Stimulated activated CD8-positive, alpha-beta memory T cell treated with anti-CD3 and anti-CD28 coated beads, Interleukin-15, amount 100 ng/mL, for 48 hours (primary cell): Measurements from ENCODE around the gene PSMD2.

ENCODE experiments used
- DNase-seq, 2 donors: peaks; one replicate each; pipeline ENCODE4 v3.0.0-alpha.2; 2020; ENCODE audit warnings: low read depth in 2 of 2

The PSMD2 gene

DNA sequence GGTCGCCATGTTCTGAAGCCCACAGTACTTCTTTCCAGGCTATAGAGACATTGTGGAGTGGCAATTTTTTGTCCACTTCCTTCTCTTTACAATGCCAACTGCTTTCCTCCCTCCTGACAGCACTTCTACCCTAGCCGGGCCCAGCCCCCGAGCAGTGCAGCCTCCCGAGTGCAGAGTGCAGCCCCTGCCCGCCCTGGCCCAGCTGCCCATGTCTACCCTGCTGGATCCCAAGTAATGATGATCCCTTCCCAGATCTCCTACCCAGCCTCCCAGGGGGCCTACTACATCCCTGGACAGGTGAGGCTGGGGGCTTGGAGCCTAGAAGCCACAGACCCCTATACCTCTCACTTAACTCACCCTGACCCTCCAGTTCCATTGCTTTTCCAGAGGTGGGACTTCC lies 18.2 kb downstream of the PSMD2 start:
- no peak for DNase-seq

DNA sequence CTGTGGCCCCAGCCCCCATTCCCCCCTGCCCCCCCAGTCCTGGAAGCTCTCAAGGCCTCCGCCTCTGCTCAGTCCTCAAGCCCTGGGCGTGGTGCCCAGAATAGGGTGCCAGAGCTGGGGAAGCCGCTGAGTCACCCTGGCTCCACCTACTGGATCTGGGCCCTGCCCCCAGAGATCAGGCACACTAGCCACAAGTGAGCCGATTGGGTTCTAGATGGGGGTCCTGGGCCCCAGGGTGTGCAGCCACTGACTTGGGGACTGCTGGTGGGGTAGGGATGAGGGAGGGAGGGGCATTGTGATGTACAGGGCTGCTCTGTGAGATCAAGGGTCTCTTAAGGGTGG lies 21.0 kb downstream of the PSMD2 start:
- DNase-seq = peak in 1 of 2 donors; percentile 55

DNA sequence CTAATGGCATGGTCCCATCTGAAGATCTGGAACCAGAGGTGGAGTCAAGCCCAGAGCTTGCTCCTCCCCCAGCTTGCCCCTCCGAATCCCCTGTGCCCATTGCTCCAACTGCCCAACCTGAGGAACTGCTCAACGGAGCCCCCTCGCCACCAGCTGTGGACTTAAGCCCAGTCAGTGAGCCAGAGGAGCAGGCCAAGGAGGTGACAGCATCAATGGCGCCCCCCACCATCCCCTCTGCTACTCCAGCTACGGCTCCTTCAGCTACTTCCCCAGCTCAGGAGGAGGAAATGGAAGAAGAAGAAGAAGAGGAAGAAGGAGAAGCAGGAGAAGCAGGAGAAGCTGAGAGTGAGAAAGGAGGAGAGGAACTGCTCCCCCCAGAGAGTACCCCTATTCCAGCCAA lies 22.6 kb downstream of the PSMD2 start:
- DNase-seq = no peak

DNA sequence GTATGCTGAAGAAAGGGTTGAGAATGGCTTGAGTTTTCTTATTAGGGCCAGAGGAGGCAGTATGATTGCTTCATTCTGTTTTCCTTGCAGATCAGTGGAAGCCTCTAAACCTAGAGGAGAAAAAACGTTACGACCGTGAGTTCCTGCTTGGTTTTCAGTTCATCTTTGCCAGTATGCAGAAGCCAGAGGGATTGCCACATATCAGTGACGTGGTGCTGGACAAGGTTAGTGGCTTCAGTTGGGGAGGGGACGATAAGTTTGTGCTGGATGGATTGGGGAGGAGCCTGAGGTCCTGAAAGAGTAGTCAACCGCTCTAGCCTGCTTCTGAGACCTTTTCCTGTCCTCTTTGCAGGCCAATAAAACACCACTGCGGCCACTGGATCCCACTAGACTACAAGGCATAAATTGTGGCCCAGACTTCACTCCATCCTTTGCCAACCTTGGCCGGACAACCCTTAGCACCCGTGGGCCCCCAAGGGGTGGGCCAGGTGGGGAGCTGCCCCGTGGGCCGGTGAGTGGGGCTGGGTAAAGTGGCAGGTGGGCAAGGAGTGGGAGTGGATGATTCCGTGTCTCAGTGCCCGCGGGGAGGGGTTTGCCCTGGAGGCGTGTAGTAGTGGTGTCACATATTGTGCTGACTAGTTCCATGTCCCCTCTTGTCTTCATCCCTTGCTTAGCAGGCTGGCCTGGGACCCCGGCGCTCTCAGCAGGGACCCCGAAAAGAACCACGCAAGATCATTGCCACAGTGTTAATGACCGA lies 23.9 kb downstream of the PSMD2 start:
- DNase-seq = no peak

DNA sequence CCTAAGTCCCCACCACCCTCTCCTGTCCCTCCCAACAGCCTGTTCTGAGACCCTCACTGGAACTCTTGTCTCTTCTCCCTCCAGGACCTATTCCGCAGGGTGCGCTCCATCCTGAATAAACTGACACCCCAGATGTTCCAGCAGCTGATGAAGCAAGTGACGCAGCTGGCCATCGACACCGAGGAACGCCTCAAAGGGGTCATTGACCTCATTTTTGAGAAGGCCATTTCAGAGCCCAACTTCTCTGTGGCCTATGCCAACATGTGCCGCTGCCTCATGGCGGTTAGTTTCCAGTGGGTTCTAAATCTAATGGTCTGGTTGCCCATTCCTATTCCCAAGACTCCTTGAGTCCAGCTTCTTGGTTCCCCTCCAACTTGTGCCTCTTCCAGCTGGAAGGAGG lies 24.7 kb downstream of the PSMD2 start:
- DNase-seq = no peak

DNA sequence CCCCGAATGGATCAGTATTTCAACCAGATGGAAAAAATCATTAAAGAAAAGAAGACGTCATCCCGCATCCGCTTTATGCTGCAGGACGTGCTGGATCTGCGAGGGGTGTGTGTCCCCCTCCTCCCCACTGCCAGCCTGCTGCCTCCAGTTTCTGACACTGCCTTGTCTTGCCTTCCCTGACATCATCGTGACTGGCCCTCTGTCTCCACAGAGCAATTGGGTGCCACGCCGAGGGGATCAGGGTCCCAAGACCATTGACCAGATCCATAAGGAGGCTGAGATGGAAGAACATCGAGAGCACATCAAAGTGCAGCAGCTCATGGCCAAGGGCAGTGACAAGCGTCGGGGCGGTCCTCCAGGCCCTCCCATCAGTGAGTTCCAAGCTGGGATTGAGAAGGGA lies 26.2 kb downstream of the PSMD2 start:
- DNase-seq = no peak

DNA sequence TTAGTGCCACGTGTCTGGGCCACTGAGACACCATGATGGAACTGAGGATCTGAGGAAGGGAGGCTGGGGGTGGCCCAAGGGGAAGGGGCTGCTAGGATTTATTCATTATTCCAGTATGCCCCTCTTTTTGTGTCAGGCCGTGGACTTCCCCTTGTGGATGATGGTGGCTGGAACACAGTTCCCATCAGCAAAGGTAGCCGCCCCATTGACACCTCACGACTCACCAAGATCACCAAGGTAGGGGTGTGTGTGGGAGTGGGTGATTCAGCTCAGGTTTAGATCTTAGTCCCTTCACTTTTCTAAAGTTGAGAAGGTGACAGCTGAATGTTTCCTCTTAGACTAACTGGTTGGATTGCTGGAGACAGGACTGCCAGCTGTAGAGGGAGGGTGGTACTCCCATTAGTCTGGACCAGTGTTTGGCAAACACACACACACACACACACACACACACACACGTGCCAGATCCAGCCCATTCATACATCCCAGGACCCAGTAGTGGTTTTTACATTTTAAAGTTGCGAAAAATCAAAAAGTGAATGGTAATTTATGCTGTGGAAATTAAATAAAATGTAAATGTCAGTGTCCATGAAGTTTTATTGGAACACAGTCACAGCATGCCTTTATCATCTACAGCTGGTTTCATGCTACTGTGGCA lies 26.8 kb downstream of the PSMD2 start:
- no peak for DNase-seq

DNA sequence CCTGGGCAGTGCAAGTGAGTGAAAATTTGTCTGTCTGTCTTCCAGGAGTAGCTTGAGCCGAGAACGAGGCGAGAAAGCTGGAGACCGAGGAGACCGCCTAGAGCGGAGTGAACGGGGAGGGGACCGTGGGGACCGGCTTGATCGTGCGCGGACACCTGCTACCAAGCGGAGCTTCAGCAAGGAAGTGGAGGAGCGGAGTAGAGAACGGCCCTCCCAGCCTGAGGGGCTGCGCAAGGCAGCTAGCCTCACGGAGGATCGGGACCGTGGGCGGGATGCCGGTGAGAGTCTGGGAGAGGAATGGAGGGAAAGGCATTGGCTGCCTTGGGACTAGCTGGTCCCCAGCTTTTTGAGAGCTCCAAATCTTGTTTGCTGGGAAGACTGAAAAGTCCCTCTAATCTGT lies 28.1 kb downstream of the PSMD2 start:
- no peak for DNase-seq

DNA sequence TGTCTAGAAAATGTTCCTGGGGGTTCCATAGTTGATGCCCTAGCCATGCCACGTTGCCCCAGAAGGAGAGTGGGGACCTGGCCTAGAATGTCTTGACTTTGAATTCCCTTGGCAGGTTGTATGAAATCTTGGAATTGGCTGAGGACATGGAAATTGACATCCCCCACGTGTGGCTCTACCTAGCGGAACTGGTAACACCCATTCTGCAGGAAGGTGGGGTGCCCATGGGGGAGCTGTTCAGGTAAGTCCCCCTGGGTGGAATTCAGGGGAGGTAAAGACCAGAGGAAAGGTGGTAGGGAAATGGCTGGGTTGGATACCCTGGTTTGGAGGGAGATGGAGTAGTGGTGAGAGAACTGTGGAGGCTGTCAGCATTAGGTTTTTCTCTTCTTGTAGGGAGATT lies 29.5 kb downstream of the PSMD2 start:
- no peak for DNase-seq

DNA sequence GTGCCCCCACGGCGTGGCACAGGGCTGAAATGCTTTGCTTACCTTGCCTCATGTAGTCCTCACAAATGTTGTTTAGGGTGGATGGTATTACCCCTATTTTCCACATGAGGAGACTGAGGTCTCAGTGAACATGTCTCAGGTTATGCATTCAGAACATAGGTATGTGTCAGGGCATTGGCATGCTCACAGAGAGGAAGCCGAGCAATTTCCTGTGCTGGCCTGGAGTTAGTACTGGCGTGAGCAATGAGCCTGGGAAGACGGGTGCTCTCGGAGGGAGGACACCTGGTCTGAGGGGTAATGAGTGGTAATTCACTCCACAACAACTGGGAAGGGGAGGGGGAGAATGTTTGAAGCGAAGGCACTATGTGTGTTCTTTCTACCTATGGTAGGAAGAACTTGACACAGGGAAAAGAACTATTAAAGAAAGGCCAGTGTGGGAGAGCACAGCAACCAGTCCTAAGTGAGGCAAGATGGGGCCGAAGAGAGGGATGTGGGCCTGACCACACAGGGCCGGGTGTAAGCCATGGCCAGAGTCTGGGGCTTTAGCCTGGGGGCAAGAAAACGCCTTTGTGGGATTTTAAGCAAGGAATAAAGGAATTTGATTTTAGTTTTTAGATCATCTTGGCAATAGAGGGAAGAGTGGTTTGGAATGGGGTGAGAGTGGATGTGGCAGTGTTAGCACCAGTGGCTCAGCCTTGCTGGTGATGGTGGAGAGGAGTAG lies 33.5 kb downstream of the PSMD2 start:
- DNase-seq = no peak

DNA sequence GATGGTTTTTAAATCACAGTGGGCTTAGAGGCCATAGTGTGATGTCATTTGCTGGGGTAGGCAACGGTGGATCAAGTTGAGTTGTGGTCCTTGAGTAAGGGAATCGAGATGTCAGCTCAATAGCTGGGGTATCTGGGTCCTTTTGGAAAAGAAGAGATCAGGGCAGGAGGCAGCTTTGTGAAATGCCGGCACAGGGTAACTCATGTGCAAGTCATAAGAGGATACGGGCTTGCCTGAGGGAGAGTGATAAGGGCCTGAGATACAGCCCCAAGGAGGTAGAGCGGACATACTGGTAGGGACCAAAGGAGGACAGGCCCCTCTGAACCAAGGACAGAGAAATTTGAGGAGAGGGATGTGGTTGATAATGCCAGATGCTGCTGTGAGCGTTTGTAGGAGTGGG lies 34.1 kb downstream of the PSMD2 start:
- DNase-seq = no peak

DNA sequence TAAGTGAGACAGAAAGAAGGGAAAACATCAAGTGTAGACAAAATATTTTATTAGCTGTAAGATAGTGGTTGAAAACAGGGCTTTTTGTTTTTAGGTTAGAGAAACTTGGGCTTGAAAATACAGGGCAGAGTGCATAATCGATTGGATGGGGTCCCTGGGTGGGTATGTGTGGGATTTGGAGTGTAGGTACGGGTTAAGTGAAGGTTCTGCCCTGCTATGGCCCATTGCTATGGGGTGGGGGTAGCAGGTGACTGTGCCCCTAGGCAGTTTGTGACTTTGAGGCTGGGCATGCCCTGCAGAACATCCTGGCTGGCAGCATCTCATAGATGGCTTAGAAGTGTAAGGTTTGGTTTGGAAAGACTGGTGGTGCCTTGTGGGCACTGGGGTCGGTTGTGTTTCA lies 34.7 kb downstream of the PSMD2 start:
- DNase-seq = no peak

DNA sequence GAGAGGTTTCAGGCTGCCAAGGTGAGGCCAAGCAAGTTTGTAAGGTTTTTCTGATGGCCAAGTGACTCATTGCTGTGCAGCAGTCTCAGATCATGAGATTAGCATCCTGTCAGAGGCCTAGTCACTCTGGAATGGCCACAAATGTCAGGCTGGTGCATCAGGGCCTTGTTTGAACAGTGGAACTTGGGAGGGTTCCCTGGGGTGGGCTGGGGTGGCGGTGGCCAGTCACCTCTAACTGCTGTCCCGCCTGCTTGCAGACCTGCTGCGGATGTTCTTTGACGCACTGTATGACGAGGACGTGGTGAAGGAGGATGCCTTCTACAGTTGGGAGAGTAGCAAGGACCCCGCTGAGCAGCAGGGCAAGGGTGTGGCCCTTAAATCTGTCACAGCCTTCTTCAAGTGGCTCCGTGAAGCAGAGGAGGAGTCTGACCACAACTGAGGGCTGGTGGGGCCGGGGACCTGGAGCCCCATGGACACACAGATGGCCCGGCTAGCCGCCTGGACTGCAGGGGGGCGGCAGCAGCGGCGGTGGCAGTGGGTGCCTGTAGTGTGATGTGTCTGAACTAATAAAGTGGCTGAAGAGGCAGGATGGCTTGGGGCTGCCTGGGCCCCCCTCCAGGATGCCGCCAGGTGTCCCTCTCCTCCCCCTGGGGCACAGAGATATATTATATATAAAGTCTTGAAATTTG lies 35.6 kb downstream of the PSMD2 start:
- peak; percentile 39 to 42 for DNase-seq

DNA sequence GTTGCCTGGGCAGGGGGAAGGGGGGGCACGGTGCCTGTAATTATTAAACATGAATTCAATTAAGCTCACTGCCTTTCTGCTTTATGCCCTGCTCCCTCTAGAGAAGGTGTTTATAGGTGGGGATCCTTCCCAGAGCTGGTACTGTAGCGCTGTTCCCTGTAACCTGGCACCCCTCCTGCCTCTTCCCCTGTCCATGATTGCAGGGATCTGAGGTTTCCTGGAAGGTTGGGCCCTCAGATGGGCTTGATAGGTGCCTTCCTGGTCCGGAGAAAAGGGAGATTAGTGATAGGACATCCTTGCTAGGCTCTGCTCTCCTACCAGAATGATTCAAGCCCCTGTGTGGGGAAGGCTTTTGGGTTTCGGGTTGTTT lies 36.2 kb downstream of the PSMD2 start:
- no peak for DNase-seq

DNA sequence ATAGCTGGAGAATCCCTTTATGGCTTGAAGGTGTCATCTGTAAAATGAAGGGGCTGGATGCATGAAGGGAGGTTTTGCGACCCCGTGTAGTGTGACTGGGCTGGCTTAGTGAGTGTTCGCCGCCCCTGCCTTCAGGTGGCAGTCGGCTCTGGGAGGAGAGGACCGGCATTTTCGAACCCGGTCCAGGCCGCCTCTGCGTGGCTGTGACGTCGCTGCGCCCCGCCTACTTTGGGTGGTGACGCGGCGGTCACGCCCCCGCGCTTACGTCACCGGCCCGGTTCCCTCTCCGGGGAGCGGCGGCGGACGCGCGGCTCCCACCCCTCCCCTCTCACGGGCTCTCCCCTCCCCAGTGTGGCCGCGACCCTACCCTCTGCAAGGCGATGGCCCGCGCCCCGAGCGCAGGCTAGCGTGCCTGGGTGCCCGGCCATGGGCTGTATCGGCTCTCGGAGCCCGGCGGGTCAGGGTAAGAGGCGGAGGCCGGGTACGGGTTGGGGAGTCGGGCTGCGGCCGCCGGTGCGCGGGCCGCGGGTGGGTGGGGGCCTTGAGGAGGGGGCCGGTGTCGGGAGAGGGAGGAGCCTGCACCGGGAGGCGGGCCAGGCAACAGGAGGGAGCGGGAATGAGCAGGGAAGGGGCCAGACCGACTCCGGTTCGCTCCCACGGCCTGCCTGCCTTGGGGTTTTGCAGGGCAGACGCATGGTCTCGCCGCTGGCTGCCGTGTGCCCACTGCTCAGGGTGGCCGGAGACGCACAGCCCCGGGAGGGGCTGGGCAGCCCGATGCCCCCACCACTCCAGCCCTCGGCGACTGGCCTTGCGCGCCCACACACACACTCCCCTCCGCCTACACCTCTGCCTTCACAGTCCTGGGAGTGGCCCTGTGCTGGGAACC lies 36.9 kb downstream of the PSMD2 start:
- peak; percentile 73 to 77 for DNase-seq

DNA sequence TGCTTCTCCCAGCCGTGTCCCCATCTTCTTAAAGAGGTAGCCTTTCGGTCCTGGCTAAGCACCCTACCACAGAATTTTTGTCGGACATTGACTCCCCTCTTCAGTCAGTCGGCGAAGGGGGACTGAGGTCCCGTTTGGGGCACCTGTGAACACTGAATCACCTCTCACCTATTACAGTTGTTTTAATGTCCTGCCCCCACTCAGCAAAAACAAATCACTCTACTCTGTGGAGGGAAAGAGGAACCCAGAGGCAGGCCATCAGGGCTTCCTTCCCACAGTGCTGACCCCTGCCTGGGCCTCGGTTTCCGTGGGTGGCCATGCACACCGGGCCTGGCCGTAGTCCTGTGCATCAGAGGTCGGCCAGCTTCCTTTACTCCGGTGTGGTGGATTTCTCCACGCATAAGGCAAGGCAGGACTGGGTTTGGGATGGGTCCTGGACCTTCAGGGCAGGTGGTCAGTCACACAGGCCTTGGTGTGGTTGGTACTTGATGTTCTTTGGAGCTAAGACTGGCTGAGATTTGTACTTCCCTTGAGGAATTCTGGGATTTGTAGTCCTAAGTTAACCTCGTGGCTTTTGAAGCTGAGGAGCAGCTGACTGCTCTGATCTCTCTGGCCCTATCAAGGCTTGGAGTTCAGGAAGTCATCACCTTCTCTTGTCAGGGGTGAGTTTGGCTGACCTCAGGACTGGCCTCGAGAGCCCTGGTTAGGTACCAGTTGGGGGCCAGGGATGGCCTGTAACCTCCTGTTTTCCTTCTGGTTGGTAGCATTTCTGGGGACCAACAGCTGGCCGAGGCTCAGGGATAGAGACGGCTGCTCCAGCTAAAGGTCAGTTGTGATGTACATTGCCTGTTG lies 37.7 kb downstream of the PSMD2 start:
- DNase-seq = no peak

DNA sequence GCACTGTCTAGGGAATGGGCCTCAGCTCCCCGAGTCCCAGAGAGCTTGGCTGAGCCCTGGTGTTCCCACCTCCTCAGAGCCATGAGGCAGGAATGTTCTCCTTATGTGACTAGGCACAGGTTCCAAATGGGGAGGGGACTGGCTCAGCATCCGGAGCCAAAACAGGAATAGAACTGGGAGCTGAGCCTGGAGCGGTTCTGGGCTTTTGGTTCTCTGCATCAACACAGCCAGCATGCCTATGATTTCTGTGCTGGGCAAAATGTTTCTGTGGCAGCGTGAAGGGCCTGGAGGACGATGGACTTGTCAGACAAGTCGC lies 38.3 kb downstream of the PSMD2 start, which contains the start of gene FAM131A:
TSS of gene FAM131A (plus strand) at position 202 of the 316 bp plus-strand sequence. CDS start at position 233, 31 bp downstream.
- no peak for DNase-seq

DNA sequence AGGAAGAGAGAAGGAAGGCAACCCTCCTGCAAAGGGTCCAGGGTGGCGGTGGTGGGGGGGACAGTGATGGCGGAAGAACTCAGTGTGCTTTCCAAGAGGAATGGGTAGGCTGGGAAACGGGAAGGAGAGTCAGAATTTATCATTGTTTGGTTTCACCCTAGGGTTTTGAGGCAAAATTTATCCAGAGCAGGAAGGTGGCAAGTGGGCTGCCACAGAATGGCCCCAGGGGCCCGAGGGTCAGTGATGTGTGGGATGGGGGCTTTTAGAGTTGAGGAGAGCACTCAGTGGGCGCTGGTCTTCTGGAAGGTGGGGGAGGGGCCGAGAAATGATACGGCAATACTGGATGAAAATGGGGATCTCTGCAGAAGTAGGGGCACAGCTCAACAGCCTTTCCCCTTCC lies 38.9 kb downstream of the PSMD2 start:
- DNase-seq = no peak

DNA sequence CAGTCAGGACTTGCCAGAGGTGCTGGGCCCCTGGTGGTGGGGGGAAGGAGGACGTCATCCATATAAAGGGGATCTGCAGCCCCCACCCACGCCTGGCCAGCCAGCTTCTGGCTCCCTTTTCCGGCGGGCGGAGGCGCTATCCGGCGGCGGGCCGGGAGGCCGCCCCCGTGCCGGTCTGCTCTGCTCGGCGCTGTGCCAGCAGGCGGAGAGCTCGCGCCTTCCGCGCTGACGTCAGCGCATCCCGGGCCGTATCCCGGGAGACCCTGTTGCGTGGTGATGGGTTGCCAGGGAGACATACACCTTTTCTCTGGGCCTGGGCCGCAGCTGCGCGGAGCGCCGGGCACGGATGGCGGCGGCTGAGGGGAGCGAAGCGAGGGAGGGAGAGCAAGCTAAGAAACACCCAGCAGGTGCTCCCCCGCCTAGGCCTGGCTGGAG lies 39.5 kb downstream of the PSMD2 start:
- DNase-seq = no peak

DNA sequence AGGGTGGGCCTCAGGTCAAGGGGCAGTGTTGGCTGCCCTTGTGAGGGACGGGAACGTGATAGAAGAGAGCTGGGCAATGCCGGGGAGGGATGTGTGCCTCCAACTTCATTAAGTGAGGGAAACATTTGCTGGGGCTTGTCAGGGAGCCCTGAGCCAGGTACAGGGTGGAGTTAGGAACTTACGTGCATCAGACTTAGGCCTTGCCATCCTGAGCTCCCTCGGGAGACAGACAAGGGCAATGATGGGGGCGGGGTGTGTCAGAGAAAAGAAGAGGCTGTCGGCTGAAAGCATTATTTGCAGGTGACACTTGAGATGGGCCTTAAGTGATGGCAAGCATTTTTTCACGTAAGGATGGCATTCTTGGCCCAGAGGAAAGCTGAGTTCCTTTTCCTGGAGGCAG lies 40.0 kb downstream of the PSMD2 start:
- DNase-seq = no peak
